Panc1 (cell line): ENCODE data around the gene ABCG1. TPM values are rescaled to one million over a fixed set of nuclear protein-coding genes. Genes with fewer than 3 reads are reported as not detected.
A peak's percentile ranks its signal among the peaks of the same experiment; 100 is the strongest.

Experiments
- ATAC-seq: fragments of 200-7000 bp; cut with Tn5 transposase; 2 replicates; pipeline ENCODE4 v1.9.1; 2020; ENCODE audit warnings: mild to moderate bottlenecking, moderate library complexity
- BruUV-seq: library from RNA; stranded (reverse); fragments of 400-500 nt; replicated peaks from 2 replicates; lab custom pipeline; 2021; lab: Mats Ljungman, UMichigan
- CTCF ChIA-PET: fragments of 300-600 bp; sonication (Branson Sonifier 250); formaldehyde crosslinking; loops from one replicate; lab custom pipeline; 2022; ENCODE audit warnings: antibody characterized with exemption; lab: Charles Lee
- POLR2A ChIA-PET: fragments of 300-600 bp; sonication (Branson Sonifier 250); formaldehyde crosslinking; loops from one replicate; lab custom pipeline; 2022; ENCODE audit warnings: antibody characterized with exemption; lab: Charles Lee
- DNase-seq: peaks from one replicate; pipeline ENCODE4 v3.0.0-alpha.2; 2010; ENCODE audit warnings: low read depth, low spot score
- H3K27ac ChIP-seq: 2 replicates; pipeline ENCODE4 v1.5.1; 2011; ENCODE audit warnings: mild to moderate bottlenecking, low read length, inconsistent platforms
- H3K27me3 ChIP-seq: fragments of 200-500 bp; sonication (Bioruptor generic); 2 replicates; pipeline ENCODE4 v1.6.0; 2014; ENCODE audit warnings: low read length, inconsistent platforms; ENCODE audit not compliant: control insufficient read depth, insufficient read depth
- H3K36me3 ChIP-seq: fragments of 200-500 bp; sonication (Bioruptor generic); 2 replicates; pipeline ENCODE4 v1.5.1; 2014; ENCODE audit warnings: inconsistent platforms, mild to moderate bottlenecking, low read length, moderate library complexity; ENCODE audit not compliant: control insufficient read depth, insufficient read depth
- H3K4me1 ChIP-seq: 2 replicates; pipeline ENCODE4 v1.5.1; 2011; ENCODE audit warnings: inconsistent platforms, mild to moderate bottlenecking, low read length, moderate library complexity; ENCODE audit not compliant: control insufficient read depth, insufficient read depth
- H3K4me3 ChIP-seq, 2 experiments: 2 replicates each; pipeline ENCODE4 v1.5.1; 2011 to 2012; ENCODE audit warnings: low read depth in 2 of 2, low read length in 2 of 2, mild to moderate bottlenecking in 2 of 2, inconsistent platforms in 1 of 2, moderate library complexity in 1 of 2
- H3K9me3 ChIP-seq: fragments of 200-500 bp; sonication (Bioruptor generic); 2 replicates; pipeline ENCODE4 v1.5.1; 2014; ENCODE audit warnings: low read depth, mild to moderate bottlenecking, inconsistent platforms, low read length, moderate library complexity; ENCODE audit not compliant: control insufficient read depth, insufficient read depth
- POLR2AphosphoS5 ChIP-seq: IDR thresholded peaks from 2 replicates; pipeline ENCODE4 v1.6.1; 2012; ENCODE audit warnings: mild to moderate bottlenecking, low read depth, low read length, moderate library complexity
- REST ChIP-seq, 2 experiments: IDR thresholded peaks; 2 replicates each; pipeline ENCODE4 v1.6.1; 2011 to 2012; ENCODE audit warnings: low read depth in 2 of 2, control low read depth in 1 of 2, low read length in 1 of 2, mild to moderate bottlenecking in 1 of 2, moderate library complexity in 1 of 2; ENCODE audit not compliant: insufficient read depth in 1 of 2
- SIN3A ChIP-seq: IDR thresholded peaks from 2 replicates; pipeline ENCODE4 v1.6.1; 2012; ENCODE audit warnings: low read depth, mild to moderate bottlenecking, low read length, moderate library complexity, borderline replicate concordance; ENCODE audit not compliant: insufficient read depth
- TCF7L2 ChIP-seq: IDR thresholded peaks from 2 replicates; pipeline ENCODE4 v1.6.1; 2011; ENCODE audit warnings: mild to moderate bottlenecking, low read depth, low read length, inconsistent platforms
- in situ Hi-C: cut with HindIII; loops from 2 replicates; pipeline ENCODE4 v1.10.0; 2016; ENCODE audit warnings: low sequenced_read_pairs, low pct_unique_long_range_greater_than_20kb
- intact Hi-C: fragments of 100-400 bp; cut with micrococcal nuclease; formaldehyde crosslinking; loops from one replicate; pipeline ENCODE4 v1.10.0; 2022; ENCODE audit not compliant: unreplicated experiment
- total RNA-seq: library from RNA; stranded (reverse); gene quantifications from one replicate; pipeline ENCODE4 v1.2.1, GENCODE V29; 2021; ENCODE audit not compliant: unreplicated experiment
- TF ChIP-seq, protein P1 (sequence below): fragments of 450-650 bp; IDR thresholded peaks from 2 replicates; pipeline ENCODE4 v1.5.1; 2017; ENCODE audit warnings: mild to moderate bottlenecking

ABCG1 gene
- total RNA-seq, 1 experiment from 2014 or later: 0.80 TPM

DNA sequence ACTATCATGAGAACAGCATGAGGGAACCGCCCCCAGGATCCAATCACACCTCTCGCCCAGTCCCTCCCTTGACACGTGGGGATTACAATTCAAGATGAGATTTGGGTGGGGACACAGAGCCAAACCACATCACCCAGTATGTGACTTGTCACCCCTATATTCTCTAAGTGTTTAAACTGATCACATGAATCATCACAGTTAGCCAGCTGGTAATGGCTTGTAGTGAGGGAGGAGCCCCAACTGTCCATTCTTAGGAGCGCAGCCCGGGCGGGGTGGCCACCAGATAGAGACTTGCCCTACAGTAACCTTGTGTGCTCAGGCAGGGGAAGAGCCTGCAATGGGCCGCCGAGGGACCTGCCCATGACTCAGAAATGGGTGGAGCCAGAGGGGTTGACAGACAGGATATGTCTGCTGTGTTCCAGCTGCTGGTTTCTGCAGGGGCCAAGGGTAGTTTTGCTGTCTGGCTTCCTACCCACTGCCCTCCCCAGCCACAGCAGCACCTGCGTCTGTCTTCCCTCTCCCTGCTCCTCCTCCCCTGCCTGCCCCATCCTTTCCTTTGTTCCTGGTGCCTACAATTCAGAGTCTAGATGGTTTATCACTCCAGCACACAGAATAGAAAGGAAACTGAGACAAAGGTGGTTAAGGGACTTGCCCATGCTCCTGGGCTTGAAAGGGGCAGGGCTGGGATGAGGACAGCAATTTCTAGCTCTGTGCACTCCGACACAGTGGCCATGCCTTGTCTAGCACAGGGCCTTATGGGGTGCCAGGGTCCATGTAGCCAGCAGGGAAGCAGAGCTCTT lies 9.2 kb downstream of the ABCG1 start:
- Histone ChIP-seq H3K4me3 (no peak overlapping the region), H3K27ac (no peak overlapping the region), H3K27me3 (0 out of 2 replicates have a peak, but pooled peaks cover 5% of the 10 kb centered on the region), H3K36me3 (no peaks in the 10 kb centered on the region), H3K4me1 (peaks cover under 1% of the 10 kb centered on the region), H3K9me3 (no peaks in the 10 kb centered on the region)
- no TSS peak for BruUV-seq
- ChIA-PET POLR2A (no interaction called here), CTCF (no interaction called here)
- ATAC-seq (peak; percentile 74), DNase-seq (no peak)
- no peak for TF ChIP-seq TCF7L2
- no peak for TF ChIP-seq POLR2AphosphoS5
- TF ChIP-seq, protein P1, sequence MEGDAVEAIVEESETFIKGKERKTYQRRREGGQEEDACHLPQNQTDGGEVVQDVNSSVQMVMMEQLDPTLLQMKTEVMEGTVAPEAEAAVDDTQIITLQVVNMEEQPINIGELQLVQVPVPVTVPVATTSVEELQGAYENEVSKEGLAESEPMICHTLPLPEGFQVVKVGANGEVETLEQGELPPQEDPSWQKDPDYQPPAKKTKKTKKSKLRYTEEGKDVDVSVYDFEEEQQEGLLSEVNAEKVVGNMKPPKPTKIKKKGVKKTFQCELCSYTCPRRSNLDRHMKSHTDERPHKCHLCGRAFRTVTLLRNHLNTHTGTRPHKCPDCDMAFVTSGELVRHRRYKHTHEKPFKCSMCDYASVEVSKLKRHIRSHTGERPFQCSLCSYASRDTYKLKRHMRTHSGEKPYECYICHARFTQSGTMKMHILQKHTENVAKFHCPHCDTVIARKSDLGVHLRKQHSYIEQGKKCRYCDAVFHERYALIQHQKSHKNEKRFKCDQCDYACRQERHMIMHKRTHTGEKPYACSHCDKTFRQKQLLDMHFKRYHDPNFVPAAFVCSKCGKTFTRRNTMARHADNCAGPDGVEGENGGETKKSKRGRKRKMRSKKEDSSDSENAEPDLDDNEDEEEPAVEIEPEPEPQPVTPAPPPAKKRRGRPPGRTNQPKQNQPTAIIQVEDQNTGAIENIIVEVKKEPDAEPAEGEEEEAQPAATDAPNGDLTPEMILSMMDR: no peak
- no peak for TF ChIP-seq SIN3A
- no peak for TF ChIP-seq REST (IDR thresholded peaks at IDR 0.05; ENCODE audit: insufficient read depth in 1 of 2, low read depth in 2 of 2, low read length in 1 of 2)
- in situ Hi-C loops (no loop called here), intact Hi-C loops (no loop called here)

DNA sequence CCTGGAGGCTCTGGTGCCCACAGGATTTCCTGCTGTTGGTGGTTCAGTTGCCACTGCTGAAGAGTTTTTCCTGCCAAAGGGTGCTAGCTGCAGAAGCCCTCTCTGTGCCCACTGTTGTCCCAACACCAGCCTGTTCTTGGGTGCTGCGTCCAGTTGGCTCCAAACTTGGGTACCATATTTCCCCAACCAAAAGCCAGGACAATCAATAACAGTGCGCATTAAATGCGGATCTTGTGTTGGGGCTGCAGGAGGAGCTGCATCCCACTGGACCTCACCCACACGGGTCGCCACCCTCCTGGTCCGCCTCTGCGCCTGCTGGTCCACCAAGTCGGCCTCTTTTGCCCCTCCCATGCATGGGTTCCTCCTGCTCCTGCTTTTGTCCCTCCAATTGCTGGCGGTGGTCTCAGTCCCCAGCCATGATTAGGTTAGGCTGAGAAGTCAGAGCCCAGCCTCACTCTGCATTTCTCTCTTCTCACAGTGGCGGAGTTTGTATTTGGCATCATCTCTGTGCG lies 9.8 kb downstream of the ABCG1 start:
- no peak for TF ChIP-seq REST (IDR thresholded peaks at IDR 0.05; ENCODE audit: insufficient read depth in 1 of 2, low read depth in 2 of 2, low read length in 1 of 2)
- TF ChIP-seq TCF7L2: no peak
- TF ChIP-seq, protein P1: no peak
- no peak for TF ChIP-seq SIN3A
- no peak for TF ChIP-seq POLR2AphosphoS5
- DNase-seq (no peak), ATAC-seq (no peak)
- H3K27ac ChIP-seq: no peak overlapping the region
- H3K4me3 ChIP-seq: no peak overlapping the region
- intact Hi-C loops (no loop called here), in situ Hi-C loops (no loop called here)
- H3K27me3 ChIP-seq: 0 out of 2 replicates have a peak, but pooled peaks cover 5% of the 10 kb centered on the region
- no peaks in the 10 kb centered on the region for H3K9me3 ChIP-seq
- H3K4me1 ChIP-seq: peaks cover 7% of the 10 kb centered on the region
- no peaks in the 10 kb centered on the region for H3K36me3 ChIP-seq
- CTCF ChIA-PET: no interaction called here
- POLR2A ChIA-PET: no interaction called here
- no TSS peak for BruUV-seq
